HUDEP-2 (cell line): ENCODE data around the gene ARL5C.
"Not testable (repeated sequence)": the region's sequence is repeated elsewhere in the genome, so short reads cannot be mapped to it uniquely, and the experiment has no call there.

Experiments used
- DNase-seq, 76 experiments: peaks; one replicate each; lab custom pipeline; 2025; ENCODE audit not compliant: unreplicated experiment in 76 of 76; lab: John Stamatoyannopoulos, UW

The ARL5C gene

DNA sequence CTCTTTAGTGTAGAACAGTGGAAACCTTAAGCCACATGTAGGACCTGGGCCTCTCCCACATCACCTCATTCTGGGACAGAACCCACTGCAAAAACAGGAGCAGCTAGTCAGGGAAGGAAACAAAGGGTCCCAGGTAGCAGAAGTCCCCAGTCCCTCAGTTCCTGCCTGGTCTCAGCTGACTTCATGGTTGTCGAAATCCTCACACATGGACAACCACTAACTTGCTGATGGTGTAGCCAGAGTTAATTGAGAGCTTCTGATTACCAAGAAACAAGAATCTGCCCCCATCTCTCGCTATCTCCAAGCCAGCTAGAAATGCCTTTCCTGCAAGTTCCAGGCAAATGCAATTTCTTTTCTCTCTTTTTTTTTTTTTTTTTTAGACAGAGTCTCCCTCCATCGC, 3.6 kb upstream of the ARL5C start:
- no peak for DNase-seq

DNA sequence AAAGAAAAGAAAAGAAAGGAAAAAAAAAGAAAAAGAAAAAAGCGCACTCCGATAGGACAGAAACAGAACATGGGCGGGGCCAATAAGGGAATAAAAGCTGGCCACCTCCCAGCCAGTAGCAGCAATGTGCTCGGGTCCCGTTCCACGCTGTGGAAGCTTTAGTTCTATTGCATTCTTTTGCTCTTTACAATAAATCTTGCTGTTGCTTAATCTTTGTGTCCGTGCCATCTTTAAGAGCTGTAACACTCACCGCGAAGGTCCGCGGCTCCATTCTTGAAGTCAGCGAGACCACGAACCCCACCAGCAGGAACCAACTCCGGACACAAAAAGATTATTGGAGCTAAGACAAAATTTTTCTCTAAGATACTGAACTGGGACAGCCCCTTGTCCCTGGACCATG, 3.1 kb upstream of the ARL5C start:
- no peak for DNase-seq

DNA sequence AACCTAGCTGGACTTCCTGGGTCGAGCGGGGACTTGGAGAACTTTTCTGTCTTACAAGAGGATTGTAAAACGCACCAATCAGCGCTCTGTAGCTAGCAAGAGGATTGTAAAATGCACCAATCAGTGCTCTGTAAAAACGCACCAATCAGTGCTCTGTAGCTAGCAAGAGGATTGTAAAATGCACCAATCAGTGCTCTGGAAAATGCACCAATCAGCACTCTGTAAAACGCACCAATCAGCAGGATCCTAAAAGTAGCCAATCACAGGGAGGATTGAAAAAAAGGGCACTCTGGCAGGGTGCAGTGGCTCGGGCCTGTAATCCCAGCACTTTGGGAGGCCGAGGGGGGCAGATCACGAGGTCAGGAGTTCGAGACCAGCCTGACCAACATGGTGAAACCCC, 2.5 kb upstream of the ARL5C start:
- DNase-seq: not testable (repeated sequence)

- DNase-seq: no peak
Observed at GRCh38 chr17:39167476-39167875, 1.5 kb upstream of the ARL5C start.

GRCh38 chr17:39166437-39167335, 725 bp upstream of the ARL5C start:
- no peak for DNase-seq

- no peak for DNase-seq
Observed at GRCh38 chr17:39165178-39165840, 652 bp downstream of the ARL5C start.

DNA sequence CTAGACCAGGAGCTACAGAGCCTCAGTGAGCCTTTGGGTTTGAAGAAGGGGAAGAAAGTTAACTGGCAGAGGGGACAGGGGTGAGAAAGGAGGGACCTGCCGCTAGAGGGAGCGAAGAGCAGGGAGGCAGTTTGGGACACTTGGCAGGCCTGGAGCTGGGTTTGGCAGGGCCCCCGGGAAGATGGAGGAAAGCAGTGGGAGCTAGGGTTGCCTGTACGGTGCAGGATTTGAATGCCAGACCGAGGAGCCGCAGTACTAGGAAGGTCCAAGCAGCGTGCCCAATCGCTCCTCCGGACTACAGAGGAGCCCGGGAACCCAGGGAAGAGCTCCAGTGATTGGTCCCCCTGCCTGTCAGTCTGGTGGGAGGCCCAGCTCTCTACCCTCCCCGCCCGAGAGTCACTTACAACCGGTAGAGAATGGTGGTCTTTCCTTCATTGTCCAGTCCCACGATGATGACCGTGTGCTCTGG, 1.3 kb downstream of the ARL5C start:
- DNase-seq: peak in 73 of 76 experiments; percentile 20 to 87 (median 67)

GRCh38 chr17:39161962-39162361, 4.0 kb downstream of the ARL5C start:
- no peak for DNase-seq

- DNase-seq: no peak
Observed at GRCh38 chr17:39158623-39159022, 7.3 kb downstream of the ARL5C start.

DNA sequence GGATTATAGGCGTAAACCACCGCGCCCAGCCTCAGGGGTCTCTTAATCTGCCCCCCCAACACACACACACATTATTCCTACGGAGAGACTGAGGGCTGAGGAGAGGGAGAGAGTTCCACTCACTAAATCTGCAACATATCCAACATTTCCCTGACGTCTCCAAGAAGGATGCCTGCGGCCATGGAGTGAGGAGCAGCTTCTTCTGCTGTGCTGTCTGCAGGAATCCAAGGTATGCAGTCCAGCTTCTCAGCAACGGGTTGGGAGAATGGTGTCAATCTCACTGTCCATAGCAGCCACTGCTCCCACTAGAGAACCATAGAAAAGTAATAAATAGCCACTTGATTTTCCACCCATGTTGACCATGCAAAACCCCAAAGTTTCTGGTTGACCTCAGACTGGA, 9.5 kb downstream of the ARL5C start:
- DNase-seq: no peak

GRCh38 chr17:39155654-39156053, 10.3 kb downstream of the ARL5C start:
- no peak for DNase-seq

DNA sequence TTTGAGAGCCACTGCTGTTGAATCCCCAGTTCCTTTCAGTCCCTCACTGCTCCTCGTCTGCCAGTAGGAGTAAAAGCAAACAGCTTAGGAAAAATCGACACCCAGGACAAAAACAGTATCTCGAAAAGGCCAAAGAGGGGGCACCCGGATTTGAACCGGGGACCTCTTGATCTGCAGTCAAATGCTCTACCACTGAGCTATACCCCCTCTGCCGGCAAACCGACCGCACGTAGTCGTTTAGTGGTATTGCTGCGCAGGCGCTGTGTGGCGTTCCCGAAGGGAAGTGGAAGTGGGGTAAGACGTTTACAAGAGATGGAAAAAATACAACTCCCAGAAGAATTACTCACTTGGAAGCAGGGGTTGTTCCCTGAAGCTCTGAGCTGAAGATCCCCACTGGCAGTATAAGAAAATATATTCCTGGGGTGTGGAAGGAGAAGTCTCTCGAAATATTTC, 12.3 kb downstream of the ARL5C start:
- peak in 73 of 76 experiments; percentile 29 to 95 (median 78) for DNase-seq

- no peak for DNase-seq
Observed at GRCh38 chr17:39151943-39152818, 13.8 kb downstream of the ARL5C start.

- DNase-seq: no peak
Observed at GRCh38 chr17:39151150-39151942, 14.6 kb downstream of the ARL5C start, which contains the start of gene PLXDC1. PLXDC1 (minus strand) TSS chr17:39151637; CDS start chr17:39151437, 200 bp downstream.

DNA sequence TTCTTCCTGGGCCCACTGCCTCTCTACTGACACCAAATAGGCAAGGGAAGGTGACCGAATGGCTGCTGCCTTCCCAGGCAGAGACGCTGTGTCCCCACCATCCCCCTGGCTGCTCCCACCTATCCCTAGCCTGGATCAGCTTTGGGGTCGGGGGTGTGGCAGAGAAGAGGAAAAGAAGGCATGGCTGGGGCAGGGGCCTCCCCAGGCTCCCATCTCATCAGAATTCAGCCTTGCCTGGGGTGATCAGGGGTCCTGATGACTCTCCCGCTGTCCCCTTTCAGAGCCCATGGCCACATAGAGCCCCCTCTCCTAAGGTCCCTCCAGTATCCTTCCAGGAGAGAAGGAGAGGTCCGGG, 15.2 kb downstream of the ARL5C start:
- DNase-seq: no peak

GRCh38 chr17:39150104-39150634, 15.8 kb downstream of the ARL5C start:
- no peak for DNase-seq

GRCh38 chr17:39147221-39148185, 18.5 kb downstream of the ARL5C start:
- no peak for DNase-seq

DNA sequence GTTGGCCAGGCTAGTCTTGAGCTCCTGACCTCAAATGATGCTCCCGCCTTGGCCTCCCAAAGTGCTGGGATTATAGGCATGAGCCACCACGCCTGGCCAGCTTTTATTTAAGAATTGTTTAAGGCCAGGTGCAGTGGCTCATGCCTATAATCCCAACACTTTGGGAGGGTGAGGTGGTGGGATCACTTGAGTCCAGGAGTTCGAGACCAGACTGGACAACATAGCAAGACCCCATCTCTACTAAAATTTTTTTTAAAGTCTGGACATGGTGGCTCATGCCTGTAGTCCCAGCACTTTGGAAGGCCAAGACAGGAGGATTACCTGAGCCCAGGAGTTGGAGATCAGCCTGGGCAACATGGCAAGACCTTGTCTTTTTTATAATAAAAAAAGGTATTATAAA, 19.7 kb downstream of the ARL5C start:
- DNase-seq: no peak

GRCh38 chr17:39145143-39145542, 20.8 kb downstream of the ARL5C start:
- DNase-seq: no peak
